Nephron progenitor cell (in vitro differentiated cells): ENCODE measurements around the gene NBAS.

Source experiments
- DNase-seq: peaks from one replicate; pipeline ENCODE4 v3.0.0; 2021
- H3K27ac Mint-ChIP-seq: 2 replicates; pipeline ENCODE4 v1.8.0; 2021; ENCODE audit warnings: mild to moderate bottlenecking, moderate library complexity, mixed read lengths
- H3K27me3 Mint-ChIP-seq: 2 replicates; pipeline ENCODE4 v1.8.0; 2021; ENCODE audit warnings: mild to moderate bottlenecking, low read depth, mixed read lengths; ENCODE audit not compliant: poor library complexity
- H3K36me3 Mint-ChIP-seq: 2 replicates; pipeline ENCODE4 v1.8.0; 2021; ENCODE audit warnings: low read depth, mixed read lengths
- H3K4me1 Mint-ChIP-seq: 2 replicates; pipeline ENCODE4 v1.8.0; 2021; ENCODE audit warnings: mixed read lengths
- H3K4me3 Mint-ChIP-seq: 2 replicates; pipeline ENCODE4 v1.8.0; 2021; ENCODE audit warnings: mild to moderate bottlenecking, moderate library complexity, mixed read lengths
- H3K9me3 Mint-ChIP-seq: 2 replicates; pipeline ENCODE4 v1.8.0; 2021; ENCODE audit warnings: mild to moderate bottlenecking, moderate library complexity, mixed read lengths
- CTCF ChIP-seq: fragments of 200-600 bp; sonication (generic); IDR thresholded peaks from 2 replicates; pipeline ENCODE4 v1.5.0; 2021; ENCODE audit warnings: antibody characterized with exemption

The NBAS gene

GRCh38 chr2:15306706-15307105, 254.4 kb downstream of the NBAS start:
- Mint-ChIP-seq H3K27ac (no peak overlapping the region), H3K9me3 (peaks cover 9% of the 10 kb centered on the region), H3K4me3 (no peak overlapping the region), H3K4me1 (peaks cover 11% of the 10 kb centered on the region), H3K27me3 (no peaks in the 10 kb centered on the region), H3K36me3 (peaks cover 75% of the 10 kb centered on the region)
- DNase-seq: no peak
- TF ChIP-seq CTCF: no peak

- Mint-ChIP-seq H3K4me3 (no peak overlapping the region), H3K9me3 (peaks cover 9% of the 10 kb centered on the region), H3K4me1 (no peaks in the 10 kb centered on the region), H3K27me3 (no peaks in the 10 kb centered on the region), H3K36me3 (peaks cover 81% of the 10 kb centered on the region), H3K27ac (no peak overlapping the region)
- TF ChIP-seq CTCF: no peak
- no peak for DNase-seq
Observed at GRCh38 chr2:15303874-15304273, 257.3 kb downstream of the NBAS start.

GRCh38 chr2:15302154-15302553, 259.0 kb downstream of the NBAS start:
- H3K27ac Mint-ChIP-seq: no peak overlapping the region
- H3K36me3 Mint-ChIP-seq: peaks cover 86% of the 10 kb centered on the region
- H3K4me1 Mint-ChIP-seq: no peaks in the 10 kb centered on the region
- H3K9me3 Mint-ChIP-seq: peaks cover 9% of the 10 kb centered on the region
- no peak for DNase-seq
- TF ChIP-seq CTCF: no peak
- no peak overlapping the region for H3K4me3 Mint-ChIP-seq
- H3K27me3 Mint-ChIP-seq: no peaks in the 10 kb centered on the region

GRCh38 chr2:15300624-15301573, 260.2 kb downstream of the NBAS start:
- DNase-seq: no peak
- Mint-ChIP-seq H3K27ac (no peak overlapping the region), H3K4me3 (no peak overlapping the region), H3K27me3 (no peaks in the 10 kb centered on the region), H3K36me3 (peaks cover 82% of the 10 kb centered on the region), H3K4me1 (no peaks in the 10 kb centered on the region), H3K9me3 (peaks cover 9% of the 10 kb centered on the region)
- no peak for TF ChIP-seq CTCF

GRCh38 chr2:15299904-15300520, 261.1 kb downstream of the NBAS start:
- no peaks in the 10 kb centered on the region for H3K27me3 Mint-ChIP-seq
- no peaks in the 10 kb centered on the region for H3K4me1 Mint-ChIP-seq
- no peak overlapping the region for H3K4me3 Mint-ChIP-seq
- H3K9me3 Mint-ChIP-seq: peaks cover 8% of the 10 kb centered on the region
- H3K27ac Mint-ChIP-seq: no peak overlapping the region
- peaks cover 74% of the 10 kb centered on the region for H3K36me3 Mint-ChIP-seq
- no peak for DNase-seq
- TF ChIP-seq CTCF: no peak
